NCI-H1417 (cell line): ENCODE data around the gene PRR12.
A peak's percentile ranks its signal among the peaks of the same experiment; 100 is the strongest.

Experiments used
- DNase-seq, 3 experiments: peaks; one replicate each; lab custom pipeline; 2025; lab: John Stamatoyannopoulos, UW

The PRR12 gene

GRCh38 chr19:49646586-49646985, 55.6 kb downstream of the PRR12 start:
- DNase-seq = no peak

GRCh38 chr19:49651029-49651819, 60.2 kb downstream of the PRR12 start:
- DNase-seq = no peak

- DNase-seq = no peak
These were observed 61.0 kb downstream of the PRR12 start for GRCh38 chr19:49651820-49652550.

DNA sequence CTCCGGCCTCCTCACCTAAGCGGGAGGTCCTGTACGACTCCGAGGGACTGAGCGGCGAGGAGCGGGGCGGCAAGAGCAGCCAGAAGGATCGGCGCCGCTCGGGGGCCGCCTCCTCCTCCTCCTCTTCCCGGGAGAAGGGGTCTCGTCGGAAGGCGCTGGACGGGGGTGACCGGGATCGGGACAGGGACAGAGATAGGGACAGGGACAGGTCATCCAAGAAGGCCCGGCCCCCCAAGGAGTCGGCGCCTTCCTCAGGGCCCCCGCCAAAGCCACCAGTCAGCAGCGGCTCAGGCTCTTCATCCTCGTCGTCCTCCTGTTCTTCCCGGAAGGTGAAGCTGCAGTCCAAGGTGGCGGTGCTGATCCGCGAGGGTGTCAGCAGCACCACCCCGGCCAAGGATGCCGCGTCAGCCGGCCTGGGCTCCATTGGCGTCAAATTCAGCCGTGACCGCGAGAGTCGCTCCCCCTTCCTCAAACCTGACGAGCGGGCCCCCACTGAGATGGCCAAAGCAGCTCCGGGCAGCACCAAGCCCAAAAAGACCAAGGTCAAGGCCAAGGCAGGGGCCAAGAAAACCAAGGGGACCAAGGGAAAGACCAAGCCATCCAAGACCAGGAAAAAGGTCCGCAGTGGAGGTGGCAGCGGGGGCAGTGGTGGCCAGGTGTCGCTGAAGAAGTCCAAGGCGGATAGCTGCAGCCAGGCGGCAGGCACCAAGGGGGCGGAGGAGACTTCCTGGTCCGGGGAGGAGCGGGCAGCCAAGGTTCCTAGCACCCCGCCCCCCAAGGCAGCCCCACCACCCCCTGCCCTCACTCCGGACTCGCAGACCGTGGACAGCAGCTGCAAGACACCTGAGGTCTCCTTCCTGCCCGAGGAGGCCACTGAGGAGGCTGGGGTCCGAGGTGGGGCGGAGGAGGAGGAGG, 61.8 kb downstream of the PRR12 start:
- no peak for DNase-seq

GRCh38 chr19:49653466-49653806, 62.5 kb downstream of the PRR12 start:
- no peak for DNase-seq

DNA sequence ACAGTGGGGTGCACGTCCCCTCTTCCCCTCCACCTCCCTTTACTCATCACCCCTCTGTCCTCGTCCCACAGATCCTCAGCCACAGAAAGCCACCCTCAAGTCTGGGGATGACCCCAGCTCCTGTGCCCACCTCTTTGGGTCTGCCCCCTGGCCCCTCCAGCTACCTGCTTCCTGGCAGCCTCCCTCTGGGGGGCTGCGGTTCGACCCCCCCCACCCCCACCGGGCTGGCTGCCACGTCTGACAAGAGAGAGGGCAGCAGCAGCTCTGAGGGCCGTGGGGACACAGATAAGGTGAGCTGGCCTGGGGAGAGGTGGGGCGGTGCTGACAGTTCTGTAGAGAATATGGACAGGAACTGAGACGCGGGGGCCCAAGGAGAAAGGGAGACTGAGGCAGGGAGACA, 63.6 kb downstream of the PRR12 start:
- DNase-seq = no peak

- no peak for DNase-seq
These were observed 64.8 kb downstream of the PRR12 start for GRCh38 chr19:49655570-49656455.

- no peak for DNase-seq
These were observed 65.6 kb downstream of the PRR12 start for GRCh38 chr19:49656456-49657109.

DNA sequence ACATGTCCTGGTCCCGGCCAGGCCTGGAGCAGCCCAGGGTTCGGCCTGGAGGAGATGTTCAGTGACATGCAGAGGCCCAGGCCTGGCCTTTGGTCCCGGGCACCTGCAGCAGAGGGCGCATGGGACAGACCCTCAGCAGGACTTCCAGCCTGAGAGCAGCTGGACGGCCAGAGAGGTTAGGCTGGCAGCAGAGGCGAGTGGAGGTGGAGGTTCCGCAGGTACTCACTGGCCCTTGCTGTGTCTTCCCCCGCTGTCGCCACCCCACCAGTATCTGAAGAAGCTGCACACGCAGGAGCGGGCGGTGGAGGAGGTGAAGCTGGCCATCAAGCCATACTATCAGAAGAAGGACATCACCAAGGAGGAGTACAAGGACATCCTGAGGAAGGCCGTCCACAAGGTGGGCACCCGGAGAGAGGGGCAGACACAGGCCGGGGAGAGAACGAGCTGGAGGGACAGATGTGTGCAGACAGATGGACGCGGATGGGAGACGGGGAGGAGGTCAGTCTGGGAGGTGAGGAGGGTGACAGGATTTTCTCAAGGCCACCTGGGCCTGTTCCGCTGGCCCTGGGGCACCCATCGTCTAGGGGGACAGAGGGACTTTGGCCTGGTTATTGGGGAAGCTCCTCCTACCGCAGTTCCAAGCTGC, 66.6 kb downstream of the PRR12 start:
- DNase-seq = no peak

GRCh38 chr19:49658139-49658517, 67.1 kb downstream of the PRR12 start:
- no peak for DNase-seq

- no peak for DNase-seq
These were observed 67.8 kb downstream of the PRR12 start for GRCh38 chr19:49658566-49659442.

GRCh38 chr19:49660338-49660961, 69.5 kb downstream of the PRR12 start:
- DNase-seq = no peak

DNA sequence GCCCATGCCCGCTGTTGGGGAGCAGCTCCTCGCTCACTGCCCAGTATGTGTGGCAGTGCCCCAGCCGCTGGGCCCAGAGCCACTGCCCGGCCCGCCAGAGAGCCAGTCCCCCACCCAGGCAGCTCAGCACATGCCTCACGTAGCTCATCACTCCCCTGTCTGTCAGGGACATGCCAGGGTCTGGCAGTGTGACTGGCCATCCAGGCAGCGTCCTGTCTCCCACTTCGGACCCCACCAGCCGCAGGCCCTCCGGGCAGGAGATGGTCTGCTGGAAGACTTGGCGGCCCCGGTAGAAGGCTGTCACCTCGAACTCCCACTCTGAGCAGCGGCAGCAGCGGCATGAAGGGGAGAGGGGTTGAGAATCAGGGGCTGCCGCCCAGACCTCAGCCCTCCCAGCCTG, 71.0 kb downstream of the PRR12 start:
- no peak for DNase-seq

DNA sequence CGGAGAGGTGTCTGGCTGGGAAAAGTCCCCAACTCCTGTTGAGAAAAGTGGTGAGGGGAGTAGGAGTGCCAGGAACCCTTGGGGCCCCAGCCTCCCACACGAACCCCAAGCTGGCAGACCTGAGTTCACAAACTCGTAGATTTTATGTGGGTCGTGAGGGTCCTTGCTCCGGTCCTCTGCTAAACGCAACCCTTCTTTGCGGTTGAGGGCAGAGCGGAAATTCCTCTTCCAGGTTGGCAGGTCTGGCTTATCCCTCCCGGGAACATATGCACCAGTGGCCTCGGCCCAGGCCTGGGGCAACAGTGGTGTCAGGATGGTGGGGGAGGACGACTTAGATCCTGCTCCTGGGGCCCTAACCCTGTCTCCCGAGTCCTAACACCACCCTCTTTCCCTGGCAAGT, 72.2 kb downstream of the PRR12 start:
- no peak for DNase-seq

- peak; percentile 86 to 90 (median 89) for DNase-seq
These were observed 73.4 kb downstream of the PRR12 start for GRCh38 chr19:49664171-49665035.

DNA sequence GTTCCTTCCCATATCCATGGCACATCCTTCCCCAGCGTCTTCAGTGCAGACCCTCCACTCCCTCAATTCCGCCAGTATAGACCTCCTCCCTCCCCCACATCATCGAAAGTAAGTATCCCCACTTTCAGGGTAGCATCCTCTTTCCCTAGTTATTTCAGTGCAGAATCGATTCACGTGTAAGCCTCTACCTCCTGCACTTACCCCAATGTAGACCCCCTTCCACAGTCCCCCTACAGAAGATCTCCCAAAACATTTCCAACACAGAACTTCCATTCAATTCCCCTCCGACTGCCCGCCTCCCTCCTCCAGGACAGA, 74.0 kb downstream of the PRR12 start:
- no peak for DNase-seq

- DNase-seq = peak; percentile 90 to 98 (median 92)
These were observed 74.6 kb downstream of the PRR12 start, which contains the start of the genes BCL2L12 and IRF3 for GRCh38 chr19:49665351-49666119. BCL2L12 (plus strand) TSS chr19:49665933; CDS start chr19:49666693, 760 bp downstream. IRF3 (minus strand) TSS chr19:49665857; CDS start chr19:49664838, 1,019 bp downstream.
